OCI-M2 (cell line): ENCODE results near the gene CYSTM1.
"Not testable (repeated sequence)": the region's sequence is repeated elsewhere in the genome, so short reads cannot be mapped to it uniquely, and the experiment has no call there.

Source experiments
- DNase-seq: peaks from one replicate; lab custom pipeline; 2025; ENCODE audit not compliant: unreplicated experiment; lab: John Stamatoyannopoulos, UW

Gene CYSTM1

DNA sequence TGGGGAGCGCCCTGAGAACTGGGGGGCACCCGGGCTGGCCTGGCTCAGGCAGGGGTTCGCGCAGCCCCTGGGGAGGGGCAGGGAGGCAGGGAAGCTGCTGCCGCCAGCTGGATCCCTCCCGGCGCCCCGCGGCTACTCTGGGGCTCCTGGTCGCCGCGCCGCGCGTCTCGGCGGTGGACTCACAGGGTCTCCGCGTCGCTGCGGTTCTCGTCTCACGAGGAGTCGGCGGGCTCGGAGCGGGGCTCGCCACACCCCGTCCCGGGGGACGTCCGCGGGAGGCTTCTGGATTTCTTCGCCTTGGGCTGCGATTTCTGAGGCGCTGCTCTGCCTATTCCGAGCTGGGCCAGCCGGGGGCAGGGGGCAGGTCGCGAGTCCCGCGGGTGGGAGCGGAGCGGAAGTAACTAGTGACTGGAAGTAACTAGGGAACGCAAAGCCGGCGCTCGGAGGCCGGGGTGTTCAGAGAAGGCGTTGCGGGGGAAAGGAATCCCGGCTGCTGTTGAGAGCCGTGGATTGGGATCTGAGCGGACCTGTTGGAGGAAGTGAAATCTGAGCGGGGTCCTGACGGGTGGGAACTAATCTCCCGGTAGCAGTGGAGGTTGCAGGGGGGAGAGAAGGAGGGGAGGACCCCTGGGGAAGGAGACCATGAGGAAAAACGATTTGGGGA lies 511 bp downstream of the CYSTM1 start:
- DNase-seq = no peak

DNA sequence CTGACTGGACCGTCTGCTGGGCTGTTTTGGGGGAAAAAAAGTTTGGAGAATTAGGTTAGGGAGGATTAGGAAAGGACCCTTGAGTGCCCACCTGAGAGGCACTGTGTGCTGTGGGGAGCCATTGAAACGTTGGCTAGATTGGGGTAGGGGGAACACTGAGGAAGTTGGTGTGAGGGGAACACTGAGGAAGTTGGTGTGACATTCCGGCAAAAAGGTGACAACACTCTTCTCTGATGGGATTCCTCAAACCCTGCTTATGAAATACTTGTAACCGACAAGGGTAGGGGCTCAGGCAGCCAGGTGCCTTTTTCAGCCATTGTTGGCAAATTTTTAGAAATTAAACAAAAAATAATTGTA lies 1.0 kb downstream of the CYSTM1 start:
- no peak for DNase-seq

DNA sequence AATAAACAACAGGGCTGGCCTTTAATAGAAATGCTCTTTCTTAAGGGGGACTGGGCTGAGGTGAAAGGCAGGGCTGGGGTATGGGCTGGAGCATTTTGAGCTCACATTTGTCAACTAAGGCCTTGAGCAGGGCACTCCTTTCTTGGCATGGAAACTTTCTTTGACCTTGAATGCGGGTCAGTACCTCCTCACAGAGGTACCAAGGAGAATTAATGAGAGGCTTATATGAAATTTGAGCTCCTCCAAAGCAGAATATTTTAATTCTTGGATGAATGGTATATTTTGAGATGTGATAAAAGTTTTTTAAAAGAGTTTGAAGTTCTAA lies 3.1 kb downstream of the CYSTM1 start:
- DNase-seq = no peak

DNA sequence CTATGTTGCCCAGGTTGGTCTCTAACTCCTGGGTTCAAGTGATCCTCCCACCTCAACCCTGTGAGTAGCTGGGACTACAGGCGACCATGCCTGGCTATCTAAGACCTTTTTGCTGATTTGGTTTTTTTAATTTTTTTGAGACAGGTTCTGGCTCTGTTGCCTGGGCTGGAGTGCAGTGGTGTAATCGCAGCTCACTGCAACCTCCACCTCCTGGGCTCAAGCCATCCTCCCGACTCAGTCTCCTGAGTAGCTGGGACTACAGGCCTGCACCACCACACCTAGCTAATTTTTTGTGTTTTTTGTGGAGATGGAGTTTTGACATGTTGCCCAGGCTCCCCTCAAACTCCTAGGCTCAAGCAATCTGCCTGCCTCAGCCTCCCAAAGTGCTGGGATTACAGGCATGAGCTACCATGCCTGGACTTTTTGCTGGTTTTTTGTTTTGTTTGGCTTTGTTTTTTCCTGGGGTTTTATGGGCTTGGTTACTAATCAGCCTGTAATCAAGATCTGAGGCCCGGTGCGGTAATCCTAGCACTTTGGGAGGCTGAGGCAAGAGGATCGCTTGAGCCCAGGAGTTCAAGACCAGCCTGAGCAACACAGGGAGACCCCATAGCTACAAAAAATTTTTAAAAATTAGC lies 3.6 kb downstream of the CYSTM1 start:
- no peak for DNase-seq

DNA sequence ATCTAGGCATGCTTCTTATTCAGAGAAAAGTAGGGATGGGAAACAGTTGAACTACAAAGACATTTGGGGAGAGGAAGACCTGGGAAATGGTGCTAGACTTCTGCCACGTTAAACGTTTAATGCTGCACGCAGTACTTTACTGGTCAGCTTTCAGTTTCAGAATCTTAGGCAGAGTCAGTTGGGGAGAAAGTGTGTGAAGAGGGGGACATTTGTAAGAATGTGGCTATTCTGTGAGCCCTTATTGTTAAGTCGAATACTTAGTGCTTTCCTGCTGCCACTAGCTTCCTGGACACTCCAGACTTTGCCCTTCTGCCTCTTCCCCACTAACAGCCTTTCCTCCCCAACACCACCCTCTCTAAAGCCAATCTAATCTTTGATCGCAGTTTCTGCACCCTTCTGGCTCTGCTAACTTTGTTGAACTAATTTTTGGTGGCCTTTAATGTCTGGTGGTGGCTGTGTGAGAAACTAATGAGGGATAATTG lies 6.1 kb downstream of the CYSTM1 start:
- DNase-seq = no peak

DNA sequence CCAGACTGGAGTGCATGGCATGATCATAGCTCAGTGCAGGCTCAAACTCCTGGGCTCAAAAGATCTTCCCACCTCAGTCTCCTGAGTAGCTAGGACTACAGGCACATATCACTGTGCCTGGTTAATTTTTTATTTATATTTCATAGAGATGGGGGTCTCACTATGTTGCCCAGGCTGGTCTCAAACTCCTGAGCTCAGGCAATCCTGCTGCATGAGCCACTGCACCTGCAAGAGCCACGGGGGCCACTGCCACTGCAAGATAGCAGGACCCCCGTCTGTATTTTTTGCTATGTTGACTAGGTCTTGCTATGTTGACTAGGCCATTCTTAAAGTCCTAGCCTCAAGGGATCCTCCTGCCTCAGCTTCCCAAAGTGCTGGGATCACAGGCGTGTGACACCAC lies 6.5 kb downstream of the CYSTM1 start:
- DNase-seq = no peak

DNA sequence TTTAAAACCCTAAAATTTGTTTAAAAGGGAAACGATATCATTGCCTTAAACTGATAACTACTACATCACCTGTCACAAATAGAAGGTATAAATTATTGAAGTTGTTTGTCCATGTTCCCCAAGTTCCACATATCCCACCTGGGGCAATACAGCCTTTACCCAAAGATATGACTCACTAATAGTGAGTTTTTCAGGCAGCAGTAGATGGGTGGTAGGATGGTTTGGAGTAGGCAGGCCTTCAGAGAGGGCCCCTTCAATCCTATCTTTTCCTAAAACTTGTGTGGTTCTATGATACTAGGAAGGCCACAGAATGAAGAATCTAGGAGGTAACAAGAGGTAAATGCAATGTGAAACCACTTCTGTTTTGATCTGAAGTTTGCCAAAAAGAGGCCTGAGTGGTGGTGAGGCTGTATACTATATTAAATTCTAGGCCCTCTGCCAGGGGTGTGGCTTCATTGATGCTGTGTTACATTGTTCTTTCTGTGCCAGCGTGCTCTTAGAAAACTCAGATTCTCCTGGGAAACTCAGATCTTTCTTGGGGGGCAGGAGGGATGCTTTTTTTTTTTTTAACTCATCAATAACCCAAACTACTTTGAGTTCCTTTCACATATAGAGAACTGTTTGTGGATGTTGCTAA lies 7.2 kb downstream of the CYSTM1 start:
- no peak for DNase-seq

DNA sequence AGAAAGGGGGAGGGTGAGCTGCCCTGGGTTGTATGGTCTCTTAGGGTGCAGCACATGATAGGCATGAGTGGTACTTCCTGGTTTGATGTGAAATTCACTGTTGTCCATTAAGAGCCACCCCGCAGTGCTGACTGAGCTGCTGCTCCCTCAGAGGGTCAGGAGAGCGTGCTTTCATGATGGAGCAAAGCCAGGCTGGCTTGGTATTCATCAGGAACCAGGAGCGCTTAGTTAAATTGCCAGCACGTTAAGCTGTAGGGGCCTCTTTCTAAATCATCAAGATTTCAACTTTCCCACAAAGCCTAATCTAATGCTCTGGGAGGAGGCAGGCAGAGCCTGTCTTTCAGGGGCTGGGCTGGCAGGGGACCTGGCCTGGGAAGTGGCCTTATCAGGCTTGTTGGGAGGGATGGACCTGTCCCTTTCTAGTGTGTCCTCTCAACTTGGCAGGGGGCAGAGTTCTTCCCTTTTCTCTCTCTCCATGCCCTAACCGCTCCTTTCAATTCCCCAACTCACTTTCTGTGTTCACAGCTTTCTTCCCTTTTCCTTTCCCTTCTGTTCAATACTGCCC lies 7.9 kb downstream of the CYSTM1 start:
- no peak for DNase-seq

DNA sequence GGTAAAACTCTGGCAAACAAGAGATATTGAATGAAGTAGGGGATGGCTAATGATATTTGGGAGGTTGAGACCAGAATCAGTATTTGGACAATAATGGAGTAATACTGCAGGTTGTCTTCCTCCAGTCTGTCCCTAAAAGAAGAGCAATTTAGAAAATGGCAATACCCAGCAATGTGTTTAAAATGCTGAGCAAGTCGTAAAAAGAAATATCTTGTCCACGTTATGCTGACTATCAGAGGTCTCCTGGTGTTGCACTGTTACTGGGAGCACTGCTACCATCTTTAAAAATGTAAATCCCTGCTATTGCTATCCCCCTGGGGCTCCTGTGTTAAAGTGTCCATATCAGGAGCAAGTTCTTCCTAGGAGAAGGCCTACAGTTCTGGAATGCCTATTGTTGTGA lies 10.4 kb downstream of the CYSTM1 start:
- DNase-seq = no peak

DNA sequence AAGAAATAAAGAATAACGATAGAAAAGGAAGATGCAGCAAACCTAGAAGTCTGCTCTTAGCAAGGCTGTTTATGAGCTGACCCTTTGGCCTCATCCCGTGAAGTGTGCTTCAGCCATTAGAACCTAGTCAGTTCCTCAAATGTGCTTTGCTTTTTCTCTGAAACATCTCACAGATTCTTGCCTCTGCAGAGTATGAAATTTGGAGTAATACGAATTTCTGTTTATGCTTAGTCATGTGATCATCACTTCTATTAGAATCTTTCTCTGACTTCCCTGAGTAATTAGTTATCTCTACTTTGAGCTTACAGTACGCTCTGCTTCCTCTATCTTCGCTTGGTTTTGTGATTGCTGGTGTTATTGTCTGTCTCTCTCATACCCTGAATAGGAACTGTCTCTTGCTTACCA lies 11.3 kb downstream of the CYSTM1 start:
- no peak for DNase-seq

DNA sequence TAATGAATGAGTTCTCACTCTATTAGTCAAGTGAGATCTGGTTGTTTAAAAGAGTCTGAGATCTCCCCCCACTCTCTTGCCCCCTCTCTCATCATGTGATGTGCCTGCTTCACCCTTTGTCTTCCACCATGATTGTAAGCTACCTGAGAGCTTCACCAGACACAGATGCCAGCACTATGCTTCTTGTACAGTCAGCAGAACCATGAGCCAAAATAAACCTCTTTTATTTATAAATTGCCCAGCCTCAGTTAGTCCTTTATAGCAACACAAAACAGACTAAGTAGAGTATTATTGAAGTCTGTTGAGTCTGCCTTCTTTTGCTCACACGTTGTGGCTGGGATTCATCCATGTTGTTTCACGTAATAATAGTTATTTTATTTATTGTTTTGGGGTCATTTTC lies 14.3 kb downstream of the CYSTM1 start:
- no peak for DNase-seq

DNA sequence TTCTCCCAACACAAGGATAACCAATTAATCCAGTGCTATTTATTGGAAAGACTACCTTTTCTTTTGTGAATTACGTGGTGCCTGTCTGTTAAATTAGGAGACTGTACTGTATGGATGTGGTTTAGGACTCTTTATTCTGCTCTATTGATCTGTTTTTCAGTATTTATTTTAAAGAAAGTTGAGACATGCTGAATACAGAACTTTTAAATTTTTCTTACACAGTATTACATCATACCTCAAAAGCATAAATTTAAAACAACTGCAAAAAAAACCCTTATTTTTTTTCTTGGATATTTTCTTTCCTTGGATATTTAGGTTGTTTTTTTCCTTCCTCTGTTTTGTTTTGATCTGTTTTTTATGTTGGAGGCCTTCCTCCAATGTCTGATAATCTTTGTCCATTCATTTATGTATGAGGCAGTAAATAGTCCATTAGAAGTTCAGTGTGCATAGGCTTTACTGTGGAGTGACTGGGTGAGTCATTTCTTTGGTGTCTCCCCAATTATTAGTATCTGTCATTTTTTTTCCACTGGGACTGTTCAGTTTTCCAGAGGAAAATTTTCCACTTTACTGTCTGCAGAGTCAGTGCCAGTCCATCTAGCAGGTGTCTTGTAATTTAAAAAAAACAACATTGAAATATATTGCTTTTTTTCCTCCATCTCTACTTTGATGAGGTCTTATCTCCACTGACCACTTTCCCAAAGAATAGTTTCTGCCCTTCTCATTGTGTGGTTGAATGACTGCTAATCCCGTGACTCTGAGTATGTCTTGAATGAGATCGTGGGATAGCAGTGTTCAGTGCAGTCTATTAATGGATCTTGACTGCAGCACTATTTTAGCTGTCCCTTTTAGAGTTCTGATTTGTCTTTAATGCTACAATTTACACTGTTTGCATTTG lies 15.2 kb downstream of the CYSTM1 start:
- no peak for DNase-seq

DNA sequence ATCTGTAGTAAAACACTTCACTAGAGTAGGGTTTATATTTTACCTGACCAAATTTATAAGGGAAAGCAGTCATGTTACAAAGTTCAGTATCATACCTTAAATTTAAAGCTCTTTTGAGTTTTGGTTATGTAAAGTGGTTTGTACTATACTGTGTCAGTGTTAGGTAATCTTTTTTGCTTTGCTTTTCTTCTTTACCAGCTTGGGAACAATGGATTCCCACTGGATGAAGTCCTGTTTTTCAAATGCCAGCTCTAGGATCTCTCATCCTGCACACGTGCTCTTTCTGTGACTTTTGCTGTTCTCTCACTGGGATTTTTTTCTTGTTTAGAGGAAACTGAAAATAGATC lies 15.9 kb downstream of the CYSTM1 start:
- DNase-seq = no peak

DNA sequence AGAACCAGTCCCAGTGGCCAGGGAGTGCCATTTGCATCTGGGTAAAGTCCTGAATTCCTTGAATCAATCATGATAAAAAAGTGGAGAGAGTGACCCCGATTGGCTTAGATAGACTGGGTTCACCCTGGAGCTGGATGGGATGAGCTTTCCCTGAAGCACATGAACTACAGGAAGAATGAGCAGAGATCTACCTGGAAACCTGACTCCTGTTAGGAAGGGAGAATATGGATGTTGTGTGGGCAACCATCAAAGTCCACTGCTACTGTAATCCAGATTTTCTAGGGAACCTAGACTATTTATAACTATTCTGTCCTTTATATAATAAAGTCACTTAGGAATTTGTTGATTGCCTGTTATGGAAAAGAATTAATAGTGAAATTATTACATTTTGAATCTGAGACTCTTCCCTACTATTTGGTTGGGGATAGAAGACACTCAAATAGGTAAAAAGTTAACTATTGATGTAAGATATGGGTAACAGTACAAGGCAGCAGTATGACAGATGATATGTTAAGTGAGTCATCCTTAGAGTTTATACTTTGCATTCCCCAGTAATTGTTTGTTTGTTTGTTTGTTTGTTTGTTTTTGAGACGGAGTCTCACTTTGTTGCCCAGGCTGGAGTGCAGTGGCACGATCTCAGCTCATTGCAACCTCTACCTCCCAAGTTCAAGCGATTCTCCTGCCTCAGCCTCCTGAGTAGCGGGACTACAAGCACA lies 17.9 kb downstream of the CYSTM1 start:
- no peak for DNase-seq

DNA sequence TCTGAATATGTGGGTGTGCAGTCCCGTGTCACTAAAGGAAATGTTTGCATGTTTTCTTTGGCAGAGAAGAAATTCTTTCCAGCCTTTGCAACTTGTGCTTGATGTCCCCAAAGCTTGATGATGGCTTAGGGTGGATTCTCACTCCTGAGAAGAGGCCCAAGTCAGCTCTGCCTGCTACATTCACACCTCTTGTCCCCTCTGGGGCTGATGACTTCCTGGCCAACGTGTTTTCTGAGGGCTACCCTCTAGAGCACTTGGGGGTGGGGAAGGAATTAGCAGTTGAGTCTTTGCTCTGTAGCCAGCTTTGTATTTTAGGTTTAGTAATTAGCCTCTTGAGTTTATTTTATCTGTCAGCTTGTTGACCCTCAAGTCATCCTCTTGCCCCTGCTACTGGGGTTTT lies 19.7 kb downstream of the CYSTM1 start:
- no peak for DNase-seq

DNA sequence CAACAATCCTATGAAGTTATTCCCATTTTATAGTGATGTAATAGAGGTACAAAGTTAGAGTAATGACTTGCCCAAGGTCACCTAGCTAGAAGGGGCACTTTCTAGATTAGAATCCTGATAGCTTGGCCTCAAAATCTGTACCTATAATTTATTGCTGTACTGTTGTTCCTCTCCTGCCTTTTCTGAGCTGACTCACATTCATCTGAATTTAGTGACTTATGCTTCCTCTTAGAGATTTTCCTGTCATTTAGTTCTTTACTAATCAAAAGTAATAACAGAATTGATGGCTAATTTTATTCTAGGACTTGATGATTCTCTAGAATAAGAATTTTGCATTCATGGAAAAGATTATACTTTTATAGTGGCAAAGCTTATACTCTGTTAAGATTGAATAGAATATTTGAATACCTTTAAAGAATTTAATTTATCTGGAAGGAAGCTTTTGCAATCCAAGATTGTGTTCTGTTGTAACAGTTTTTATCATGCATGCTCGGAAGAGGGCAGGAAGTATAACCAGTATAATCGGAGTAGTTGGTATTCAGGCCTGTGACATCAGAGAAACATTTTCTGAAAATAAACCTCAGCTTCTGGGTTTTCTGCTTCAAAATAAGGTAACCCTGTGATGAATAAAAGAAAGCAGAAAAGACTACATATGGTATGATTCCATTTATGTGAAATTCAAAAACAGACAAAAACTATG lies 21.3 kb downstream of the CYSTM1 start:
- no peak for DNase-seq

DNA sequence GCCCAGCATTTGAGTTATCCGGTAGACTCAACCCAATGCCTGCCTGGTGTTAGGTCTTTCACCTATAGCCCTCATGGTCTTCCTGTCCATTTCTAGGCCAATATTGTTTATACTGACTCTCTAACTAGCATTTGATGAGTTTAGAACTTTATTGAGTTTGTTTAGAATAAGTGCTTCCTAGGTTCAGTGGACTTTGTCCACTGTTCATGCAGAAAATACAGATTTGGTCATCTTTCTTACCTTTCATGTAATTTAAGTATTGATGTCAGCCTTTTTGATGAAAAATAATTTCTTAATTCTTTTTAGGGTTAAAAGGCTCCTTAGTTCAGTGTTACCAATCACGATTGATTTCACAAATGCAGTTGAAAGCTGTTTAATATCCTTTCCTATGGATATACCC lies 22.0 kb downstream of the CYSTM1 start:
- no peak for DNase-seq

DNA sequence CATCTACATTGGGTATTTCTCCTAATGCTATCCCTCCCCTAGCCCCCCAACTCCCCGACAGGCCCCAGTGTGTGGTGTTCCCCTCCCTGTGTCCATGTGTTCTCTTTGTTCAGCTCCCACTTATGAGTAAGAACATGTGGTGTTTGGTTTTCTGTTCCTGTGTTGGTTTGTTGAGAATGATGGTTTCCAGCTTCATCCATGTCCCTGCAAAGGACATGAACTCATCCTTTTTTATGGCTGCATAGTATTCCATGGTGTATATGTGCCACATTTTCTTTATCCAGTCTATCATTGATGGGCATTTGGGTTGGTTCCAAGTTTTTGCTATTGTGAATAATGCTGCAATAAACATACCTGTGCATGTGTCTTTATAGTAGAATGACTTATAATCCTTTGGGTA lies 23.9 kb downstream of the CYSTM1 start:
- DNase-seq = not testable (repeated sequence)

DNA sequence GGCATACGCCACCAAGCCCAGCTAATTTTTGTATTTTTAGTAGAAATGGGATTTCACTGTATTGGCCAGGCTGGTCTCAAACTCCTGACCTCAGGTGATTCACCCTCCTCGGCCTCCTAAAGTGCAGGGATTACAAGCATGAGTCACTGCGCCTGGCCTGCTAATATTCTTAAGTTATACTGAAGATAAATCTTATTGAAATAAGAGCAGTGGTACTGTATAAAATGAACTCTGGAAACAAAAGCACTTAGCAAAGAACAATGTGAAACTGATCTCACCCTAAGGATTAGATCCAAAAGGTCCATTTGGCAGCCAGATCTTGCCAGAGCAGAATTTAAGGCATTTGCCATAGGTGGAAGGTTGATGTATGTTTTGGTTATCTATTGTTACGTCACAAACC lies 27.1 kb downstream of the CYSTM1 start:
- DNase-seq = no peak

DNA sequence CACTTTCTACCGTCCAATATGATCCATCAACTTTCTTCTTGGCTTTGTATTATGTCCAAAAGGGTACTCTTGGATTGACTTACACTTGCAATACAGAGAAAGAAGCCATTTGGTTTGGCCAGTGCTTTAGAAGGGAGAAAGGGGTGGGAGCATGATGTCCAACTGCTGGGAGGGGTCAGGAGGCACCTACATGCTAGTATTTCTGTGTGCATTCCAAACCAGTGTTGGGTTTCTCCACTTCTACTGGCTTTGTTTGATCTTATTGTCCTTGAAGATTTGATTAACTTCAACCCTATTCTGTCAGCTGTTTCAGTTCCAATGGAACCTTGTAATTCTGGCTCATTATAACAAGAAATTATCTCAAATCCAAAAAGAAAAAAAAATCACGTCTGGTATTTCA lies 27.6 kb downstream of the CYSTM1 start:
- no peak for DNase-seq
